GM12878 (cell line): ENCODE results near the gene GHRL.

Source experiments
- CBX5 ChIP-seq: sonication (generic); IDR thresholded peaks from 2 replicates; pipeline ENCODE4 v1.6.1; 2016; ENCODE audit warnings: low read depth, moderate library complexity, mild to moderate bottlenecking, inconsistent platforms
- CHD1 ChIP-seq: IDR thresholded peaks from 2 replicates; pipeline ENCODE4 v1.6.1; 2012; ENCODE audit warnings: low read depth, low read length, improper control_type of control experiment
- CHD2 ChIP-seq: IDR thresholded peaks from 2 replicates; pipeline ENCODE4 v1.6.1; 2011; ENCODE audit warnings: low read depth, low read length, improper control_type of control experiment, borderline replicate concordance
- KDM1A ChIP-seq: fragments of 200-600 bp; sonication (generic); IDR thresholded peaks from 2 replicates; pipeline ENCODE4 v1.6.1; 2016; ENCODE audit warnings: borderline replicate concordance
- LARP7 ChIP-seq: fragments of 450-650 bp; IDR thresholded peaks from 2 replicates; pipeline ENCODE4 v1.6.1; 2017; ENCODE audit warnings: mild to moderate bottlenecking
- SP1 ChIP-seq: IDR thresholded peaks from one replicate; pipeline ENCODE4 v1.6.1; 2011; ENCODE audit warnings: low read depth, low read length
- ZNF274 ChIP-seq: IDR thresholded peaks from one replicate; pipeline ENCODE4 v1.8.0; 2011; ENCODE audit not compliant: insufficient read length, insufficient read depth
- TF ChIP-seq, protein P1 (sequence below): fragments of 450-650 bp; formaldehyde crosslinking; IDR thresholded peaks from 2 replicates; pipeline ENCODE4 v1.5.0; 2022; ENCODE audit warnings: mild to moderate bottlenecking, missing genetic modification characterization
- TF ChIP-seq, protein P2 (sequence below): fragments of 450-650 bp; IDR thresholded peaks from 2 replicates; pipeline ENCODE4 v1.6.1; 2018; ENCODE audit warnings: borderline replicate concordance, mild to moderate bottlenecking; ENCODE audit not compliant: partially characterized antibody
- TF ChIP-seq, protein P3 (sequence below): IDR thresholded peaks from 2 replicates; pipeline ENCODE4 v1.6.1; 2011; ENCODE audit warnings: low read depth, low read length, improper control_type of control experiment, borderline replicate concordance
- TF ChIP-seq, protein P4 (sequence below): fragments of 450-650 bp; IDR thresholded peaks from 2 replicates; pipeline ENCODE4 v1.6.1; 2017; ENCODE audit warnings: mild to moderate bottlenecking, moderate library complexity
- TF ChIP-seq, protein P5 (sequence below), 3 experiments: IDR thresholded peaks in 2 of 3; conservative IDR thresholded peaks in 1 of 3; 2 replicates each; pipeline ENCODE4 v1.5.1; 2011; ENCODE audit warnings: low read depth in 3 of 3, low read length in 3 of 3, mild to moderate bottlenecking in 3 of 3, control low read depth in 2 of 3, moderate library complexity in 2 of 3, inconsistent platforms in 1 of 3, mixed read lengths in 1 of 3; ENCODE audit not compliant: control insufficient read depth in 2 of 3, insufficient read depth in 1 of 3; ENCODE audit errors: extremely low read depth in 1 of 3
- TF ChIP-seq, protein P6 (sequence below): fragments of 150-350 bp; IDR thresholded peaks from 2 replicates; pipeline ENCODE4 v1.6.1; 2016; ENCODE audit warnings: low read depth, low read length
- TF ChIP-seq, protein P7 (sequence below): IDR thresholded peaks from 2 replicates; pipeline ENCODE4 v1.6.1; 2011; ENCODE audit warnings: borderline replicate concordance, low read depth, mild to moderate bottlenecking, moderate library complexity, mixed read lengths, low read length; ENCODE audit not compliant: insufficient read depth; ENCODE audit errors: extremely low read length

DNA sequence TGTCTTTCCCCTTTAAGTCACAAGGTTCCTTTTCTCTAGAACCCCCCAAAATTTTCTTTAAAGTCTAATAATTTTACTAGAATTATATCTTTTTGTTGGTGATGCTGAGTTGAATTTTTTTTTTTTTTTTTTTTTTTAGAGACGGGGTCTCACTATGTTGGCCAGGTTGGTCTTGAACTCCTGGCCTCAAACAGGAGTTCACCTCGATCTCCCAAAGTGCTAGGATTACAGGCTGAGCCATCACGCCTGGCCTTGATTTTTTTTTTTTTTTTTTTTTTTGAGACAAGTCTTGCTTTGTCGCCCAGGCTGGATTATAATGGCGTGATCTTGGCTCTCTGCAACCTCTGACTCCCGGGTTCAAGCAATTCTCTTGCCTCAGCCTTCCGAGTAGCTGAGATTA, 15.9 kb upstream of the GHRL start:
- TF ChIP-seq, protein P1, sequence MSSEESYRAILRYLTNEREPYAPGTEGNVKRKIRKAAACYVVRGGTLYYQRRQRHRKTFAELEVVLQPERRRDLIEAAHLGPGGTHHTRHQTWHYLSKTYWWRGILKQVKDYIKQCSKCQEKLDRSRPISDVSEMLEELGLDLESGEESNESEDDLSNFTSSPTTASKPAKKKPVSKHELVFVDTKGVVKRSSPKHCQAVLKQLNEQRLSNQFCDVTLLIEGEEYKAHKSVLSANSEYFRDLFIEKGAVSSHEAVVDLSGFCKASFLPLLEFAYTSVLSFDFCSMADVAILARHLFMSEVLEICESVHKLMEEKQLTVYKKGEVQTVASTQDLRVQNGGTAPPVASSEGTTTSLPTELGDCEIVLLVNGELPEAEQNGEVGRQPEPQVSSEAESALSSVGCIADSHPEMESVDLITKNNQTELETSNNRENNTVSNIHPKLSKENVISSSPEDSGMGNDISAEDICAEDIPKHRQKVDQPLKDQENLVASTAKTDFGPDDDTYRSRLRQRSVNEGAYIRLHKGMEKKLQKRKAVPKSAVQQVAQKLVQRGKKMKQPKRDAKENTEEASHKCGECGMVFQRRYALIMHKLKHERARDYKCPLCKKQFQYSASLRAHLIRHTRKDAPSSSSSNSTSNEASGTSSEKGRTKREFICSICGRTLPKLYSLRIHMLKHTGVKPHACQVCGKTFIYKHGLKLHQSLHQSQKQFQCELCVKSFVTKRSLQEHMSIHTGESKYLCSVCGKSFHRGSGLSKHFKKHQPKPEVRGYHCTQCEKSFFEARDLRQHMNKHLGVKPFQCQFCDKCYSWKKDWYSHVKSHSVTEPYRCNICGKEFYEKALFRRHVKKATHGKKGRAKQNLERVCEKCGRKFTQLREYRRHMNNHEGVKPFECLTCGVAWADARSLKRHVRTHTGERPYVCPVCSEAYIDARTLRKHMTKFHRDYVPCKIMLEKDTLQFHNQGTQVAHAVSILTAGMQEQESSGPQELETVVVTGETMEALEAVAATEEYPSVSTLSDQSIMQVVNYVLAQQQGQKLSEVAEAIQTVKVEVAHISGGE (CRISPR knock-in tag), result no peak
- TF ChIP-seq, protein P2, sequence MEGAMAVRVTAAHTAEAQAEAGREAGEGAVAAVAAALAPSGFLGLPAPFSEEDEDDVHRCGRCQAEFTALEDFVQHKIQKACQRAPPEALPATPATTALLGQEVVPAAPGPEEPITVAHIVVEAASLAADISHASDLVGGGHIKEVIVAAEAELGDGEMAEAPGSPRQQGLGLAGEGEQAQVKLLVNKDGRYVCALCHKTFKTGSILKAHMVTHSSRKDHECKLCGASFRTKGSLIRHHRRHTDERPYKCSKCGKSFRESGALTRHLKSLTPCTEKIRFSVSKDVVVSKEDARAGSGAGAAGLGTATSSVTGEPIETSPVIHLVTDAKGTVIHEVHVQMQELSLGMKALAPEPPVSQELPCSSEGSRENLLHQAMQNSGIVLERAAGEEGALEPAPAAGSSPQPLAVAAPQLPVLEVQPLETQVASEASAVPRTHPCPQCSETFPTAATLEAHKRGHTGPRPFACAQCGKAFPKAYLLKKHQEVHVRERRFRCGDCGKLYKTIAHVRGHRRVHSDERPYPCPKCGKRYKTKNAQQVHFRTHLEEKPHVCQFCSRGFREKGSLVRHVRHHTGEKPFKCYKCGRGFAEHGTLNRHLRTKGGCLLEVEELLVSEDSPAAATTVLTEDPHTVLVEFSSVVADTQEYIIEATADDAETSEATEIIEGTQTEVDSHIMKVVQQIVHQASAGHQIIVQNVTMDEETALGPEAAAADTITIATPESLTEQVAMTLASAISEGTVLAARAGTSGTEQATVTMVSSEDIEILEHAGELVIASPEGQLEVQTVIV, result no peak
- TF ChIP-seq, protein P3, sequence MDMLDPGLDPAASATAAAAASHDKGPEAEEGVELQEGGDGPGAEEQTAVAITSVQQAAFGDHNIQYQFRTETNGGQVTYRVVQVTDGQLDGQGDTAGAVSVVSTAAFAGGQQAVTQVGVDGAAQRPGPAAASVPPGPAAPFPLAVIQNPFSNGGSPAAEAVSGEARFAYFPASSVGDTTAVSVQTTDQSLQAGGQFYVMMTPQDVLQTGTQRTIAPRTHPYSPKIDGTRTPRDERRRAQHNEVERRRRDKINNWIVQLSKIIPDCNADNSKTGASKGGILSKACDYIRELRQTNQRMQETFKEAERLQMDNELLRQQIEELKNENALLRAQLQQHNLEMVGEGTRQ, result no peak
- TF ChIP-seq, protein P4, sequence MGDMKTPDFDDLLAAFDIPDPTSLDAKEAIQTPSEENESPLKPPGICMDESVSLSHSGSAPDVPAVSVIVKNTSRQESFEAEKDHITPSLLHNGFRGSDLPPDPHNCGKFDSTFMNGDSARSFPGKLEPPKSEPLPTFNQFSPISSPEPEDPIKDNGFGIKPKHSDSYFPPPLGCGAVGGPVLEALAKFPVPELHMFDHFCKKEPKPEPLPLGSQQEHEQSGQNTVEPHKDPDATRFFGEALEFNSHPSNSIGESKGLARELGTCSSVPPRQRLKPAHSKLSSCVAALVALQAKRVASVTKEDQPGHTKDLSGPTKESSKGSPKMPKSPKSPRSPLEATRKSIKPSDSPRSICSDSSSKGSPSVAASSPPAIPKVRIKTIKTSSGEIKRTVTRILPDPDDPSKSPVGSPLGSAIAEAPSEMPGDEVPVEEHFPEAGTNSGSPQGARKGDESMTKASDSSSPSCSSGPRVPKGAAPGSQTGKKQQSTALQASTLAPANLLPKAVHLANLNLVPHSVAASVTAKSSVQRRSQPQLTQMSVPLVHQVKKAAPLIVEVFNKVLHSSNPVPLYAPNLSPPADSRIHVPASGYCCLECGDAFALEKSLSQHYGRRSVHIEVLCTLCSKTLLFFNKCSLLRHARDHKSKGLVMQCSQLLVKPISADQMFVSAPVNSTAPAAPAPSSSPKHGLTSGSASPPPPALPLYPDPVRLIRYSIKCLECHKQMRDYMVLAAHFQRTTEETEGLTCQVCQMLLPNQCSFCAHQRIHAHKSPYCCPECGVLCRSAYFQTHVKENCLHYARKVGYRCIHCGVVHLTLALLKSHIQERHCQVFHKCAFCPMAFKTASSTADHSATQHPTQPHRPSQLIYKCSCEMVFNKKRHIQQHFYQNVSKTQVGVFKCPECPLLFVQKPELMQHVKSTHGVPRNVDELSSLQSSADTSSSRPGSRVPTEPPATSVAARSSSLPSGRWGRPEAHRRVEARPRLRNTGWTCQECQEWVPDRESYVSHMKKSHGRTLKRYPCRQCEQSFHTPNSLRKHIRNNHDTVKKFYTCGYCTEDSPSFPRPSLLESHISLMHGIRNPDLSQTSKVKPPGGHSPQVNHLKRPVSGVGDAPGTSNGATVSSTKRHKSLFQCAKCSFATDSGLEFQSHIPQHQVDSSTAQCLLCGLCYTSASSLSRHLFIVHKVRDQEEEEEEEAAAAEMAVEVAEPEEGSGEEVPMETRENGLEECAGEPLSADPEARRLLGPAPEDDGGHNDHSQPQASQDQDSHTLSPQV, result no peak
- TF ChIP-seq SP1, result no peak
- TF ChIP-seq CHD1, result no peak
- TF ChIP-seq CBX5, result no peak
- no peak for TF ChIP-seq ZNF274
- no peak for TF ChIP-seq CHD2
- TF ChIP-seq, protein P5, sequence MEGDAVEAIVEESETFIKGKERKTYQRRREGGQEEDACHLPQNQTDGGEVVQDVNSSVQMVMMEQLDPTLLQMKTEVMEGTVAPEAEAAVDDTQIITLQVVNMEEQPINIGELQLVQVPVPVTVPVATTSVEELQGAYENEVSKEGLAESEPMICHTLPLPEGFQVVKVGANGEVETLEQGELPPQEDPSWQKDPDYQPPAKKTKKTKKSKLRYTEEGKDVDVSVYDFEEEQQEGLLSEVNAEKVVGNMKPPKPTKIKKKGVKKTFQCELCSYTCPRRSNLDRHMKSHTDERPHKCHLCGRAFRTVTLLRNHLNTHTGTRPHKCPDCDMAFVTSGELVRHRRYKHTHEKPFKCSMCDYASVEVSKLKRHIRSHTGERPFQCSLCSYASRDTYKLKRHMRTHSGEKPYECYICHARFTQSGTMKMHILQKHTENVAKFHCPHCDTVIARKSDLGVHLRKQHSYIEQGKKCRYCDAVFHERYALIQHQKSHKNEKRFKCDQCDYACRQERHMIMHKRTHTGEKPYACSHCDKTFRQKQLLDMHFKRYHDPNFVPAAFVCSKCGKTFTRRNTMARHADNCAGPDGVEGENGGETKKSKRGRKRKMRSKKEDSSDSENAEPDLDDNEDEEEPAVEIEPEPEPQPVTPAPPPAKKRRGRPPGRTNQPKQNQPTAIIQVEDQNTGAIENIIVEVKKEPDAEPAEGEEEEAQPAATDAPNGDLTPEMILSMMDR (IDR thresholded peaks at IDR 0.05 in 2 of 3, conservative IDR thresholded peaks at IDR 0.05 in 1 of 3; ENCODE audit: control insufficient read depth in 2 of 3, extremely low read depth in 1 of 3, insufficient read depth in 1 of 3, low read depth in 3 of 3, low read length in 3 of 3), result no peak
- TF ChIP-seq, protein P6, sequence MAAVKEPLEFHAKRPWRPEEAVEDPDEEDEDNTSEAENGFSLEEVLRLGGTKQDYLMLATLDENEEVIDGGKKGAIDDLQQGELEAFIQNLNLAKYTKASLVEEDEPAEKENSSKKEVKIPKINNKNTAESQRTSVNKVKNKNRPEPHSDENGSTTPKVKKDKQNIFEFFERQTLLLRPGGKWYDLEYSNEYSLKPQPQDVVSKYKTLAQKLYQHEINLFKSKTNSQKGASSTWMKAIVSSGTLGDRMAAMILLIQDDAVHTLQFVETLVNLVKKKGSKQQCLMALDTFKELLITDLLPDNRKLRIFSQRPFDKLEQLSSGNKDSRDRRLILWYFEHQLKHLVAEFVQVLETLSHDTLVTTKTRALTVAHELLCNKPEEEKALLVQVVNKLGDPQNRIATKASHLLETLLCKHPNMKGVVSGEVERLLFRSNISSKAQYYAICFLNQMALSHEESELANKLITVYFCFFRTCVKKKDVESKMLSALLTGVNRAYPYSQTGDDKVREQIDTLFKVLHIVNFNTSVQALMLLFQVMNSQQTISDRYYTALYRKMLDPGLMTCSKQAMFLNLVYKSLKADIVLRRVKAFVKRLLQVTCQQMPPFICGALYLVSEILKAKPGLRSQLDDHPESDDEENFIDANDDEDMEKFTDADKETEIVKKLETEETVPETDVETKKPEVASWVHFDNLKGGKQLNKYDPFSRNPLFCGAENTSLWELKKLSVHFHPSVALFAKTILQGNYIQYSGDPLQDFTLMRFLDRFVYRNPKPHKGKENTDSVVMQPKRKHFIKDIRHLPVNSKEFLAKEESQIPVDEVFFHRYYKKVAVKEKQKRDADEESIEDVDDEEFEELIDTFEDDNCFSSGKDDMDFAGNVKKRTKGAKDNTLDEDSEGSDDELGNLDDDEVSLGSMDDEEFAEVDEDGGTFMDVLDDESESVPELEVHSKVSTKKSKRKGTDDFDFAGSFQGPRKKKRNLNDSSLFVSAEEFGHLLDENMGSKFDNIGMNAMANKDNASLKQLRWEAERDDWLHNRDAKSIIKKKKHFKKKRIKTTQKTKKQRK, result no peak
- no peak for TF ChIP-seq LARP7
- TF ChIP-seq, protein P7, sequence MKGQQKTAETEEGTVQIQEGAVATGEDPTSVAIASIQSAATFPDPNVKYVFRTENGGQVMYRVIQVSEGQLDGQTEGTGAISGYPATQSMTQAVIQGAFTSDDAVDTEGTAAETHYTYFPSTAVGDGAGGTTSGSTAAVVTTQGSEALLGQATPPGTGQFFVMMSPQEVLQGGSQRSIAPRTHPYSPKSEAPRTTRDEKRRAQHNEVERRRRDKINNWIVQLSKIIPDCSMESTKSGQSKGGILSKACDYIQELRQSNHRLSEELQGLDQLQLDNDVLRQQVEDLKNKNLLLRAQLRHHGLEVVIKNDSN, result no peak
- no peak for TF ChIP-seq KDM1A
